HG03521 (cell line): ENCODE results near the gene AQP7.
"Not testable (repeated sequence)": the region's sequence is repeated elsewhere in the genome, so short reads cannot be mapped to it uniquely, and the experiment has no call there.

Source experiments
- ATAC-seq: cut with Tn5 transposase; IDR thresholded peaks from one replicate; pipeline ENCODE4 v1.9.1; 2021; ENCODE audit warnings: mild to moderate bottlenecking, moderate library complexity; ENCODE audit not compliant: unreplicated experiment

AQP7 gene

GRCh38 chr9:33434317-33435105, 32.1 kb upstream of the AQP7 start:
- ATAC-seq: no peak

DNA sequence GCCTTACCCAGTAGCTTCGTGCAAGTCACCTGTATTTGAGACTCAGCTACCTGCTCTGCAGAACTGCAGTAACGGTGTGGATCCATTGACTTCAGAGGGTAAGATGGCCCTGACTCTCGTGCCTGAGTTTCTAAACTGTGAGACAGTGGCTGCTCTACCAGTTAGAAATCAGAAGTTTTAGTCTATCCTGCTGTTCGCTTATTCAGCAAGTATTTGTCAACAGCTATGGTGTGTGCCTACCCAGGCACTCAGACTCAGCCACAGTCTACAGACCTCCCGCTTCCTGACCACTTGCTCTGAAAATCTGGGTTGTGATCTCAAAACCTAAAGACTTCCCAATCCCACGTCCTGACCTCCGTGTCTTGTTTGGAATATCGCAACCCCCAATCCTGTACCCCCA, 31.5 kb upstream of the AQP7 start:
- no peak for ATAC-seq

GRCh38 chr9:33431420-33431819, 29.1 kb upstream of the AQP7 start:
- ATAC-seq: no peak

GRCh38 chr9:33430942-33431341, 28.6 kb upstream of the AQP7 start:
- no peak for ATAC-seq

DNA sequence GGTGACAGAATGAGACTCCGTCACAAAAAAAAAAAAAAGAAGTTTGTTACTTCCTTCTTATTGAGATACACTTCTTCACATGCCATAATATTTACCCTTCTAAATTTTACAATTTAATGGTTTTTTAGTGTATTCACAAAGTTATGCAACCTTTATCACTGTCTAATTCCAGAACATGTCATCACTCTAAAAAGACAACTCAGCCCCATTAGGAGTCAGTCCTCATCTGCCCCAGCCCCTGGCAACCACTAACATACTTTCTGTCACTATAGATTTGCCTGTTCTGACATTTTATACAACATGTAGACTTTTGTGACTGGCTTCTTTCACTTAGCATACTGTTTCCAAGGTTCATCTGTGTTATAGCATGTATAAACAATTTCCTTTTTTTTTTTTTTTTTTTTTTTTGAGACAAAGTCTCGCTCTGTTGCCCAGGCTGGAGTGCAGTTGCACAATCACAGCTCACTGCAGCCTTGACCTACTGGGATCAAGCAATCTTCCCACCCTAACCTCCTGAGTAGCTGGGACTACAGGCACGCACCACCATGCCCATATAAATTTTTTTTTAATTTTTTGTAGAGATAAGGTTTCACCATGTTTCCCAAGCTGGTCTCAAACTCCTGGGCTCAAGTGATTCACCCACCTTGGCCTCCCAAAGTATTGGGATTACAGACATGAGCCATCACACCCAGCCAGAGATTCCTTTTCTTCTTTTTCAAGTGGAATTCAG, 27.1 kb upstream of the AQP7 start:
- no peak for ATAC-seq

GRCh38 chr9:33426843-33427293, 24.5 kb upstream of the AQP7 start:
- ATAC-seq: no peak

DNA sequence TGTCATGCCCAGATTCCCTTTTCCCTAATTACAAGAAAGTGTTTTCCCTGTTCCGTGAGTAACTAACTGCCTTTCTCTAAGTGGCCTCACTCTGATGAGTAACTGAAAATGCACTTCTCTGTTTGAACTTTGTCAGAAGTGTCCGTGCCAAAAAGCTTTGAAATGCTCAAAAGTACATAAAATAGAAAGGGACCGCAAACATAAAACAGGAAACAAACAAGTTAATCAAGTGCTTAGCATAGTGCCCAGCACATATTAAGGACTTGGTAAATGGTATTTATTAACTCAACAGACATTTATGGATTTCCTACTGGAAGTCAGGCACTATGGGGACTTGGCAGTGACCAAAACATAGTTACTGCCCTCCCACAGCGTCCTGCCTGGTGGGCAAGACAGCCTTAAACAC, 22.8 kb upstream of the AQP7 start:
- ATAC-seq: no peak

- ATAC-seq: not testable (repeated sequence)
Measured at GRCh38 chr9:33424492-33424891, 22.1 kb upstream of the AQP7 start.

DNA sequence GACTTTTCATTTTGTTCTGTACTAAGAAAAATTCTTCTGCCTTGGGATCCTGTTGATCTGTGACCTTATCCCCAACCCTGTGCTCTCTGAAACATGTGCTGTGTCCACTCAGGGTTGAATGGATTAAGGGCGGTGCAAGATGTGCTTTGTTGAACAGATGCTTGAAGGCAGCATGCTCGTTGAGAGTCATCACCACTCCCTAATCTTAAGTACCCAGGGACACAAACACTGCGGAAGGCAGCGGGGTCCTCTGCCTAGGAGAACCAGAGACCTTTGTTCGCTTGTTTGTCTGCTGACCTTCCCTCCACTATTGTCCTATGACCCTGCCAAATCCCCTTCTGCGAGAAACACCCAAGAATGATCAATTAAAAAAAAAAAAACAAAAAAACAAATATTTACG, 21.7 kb upstream of the AQP7 start:
- not testable (repeated sequence) for ATAC-seq

DNA sequence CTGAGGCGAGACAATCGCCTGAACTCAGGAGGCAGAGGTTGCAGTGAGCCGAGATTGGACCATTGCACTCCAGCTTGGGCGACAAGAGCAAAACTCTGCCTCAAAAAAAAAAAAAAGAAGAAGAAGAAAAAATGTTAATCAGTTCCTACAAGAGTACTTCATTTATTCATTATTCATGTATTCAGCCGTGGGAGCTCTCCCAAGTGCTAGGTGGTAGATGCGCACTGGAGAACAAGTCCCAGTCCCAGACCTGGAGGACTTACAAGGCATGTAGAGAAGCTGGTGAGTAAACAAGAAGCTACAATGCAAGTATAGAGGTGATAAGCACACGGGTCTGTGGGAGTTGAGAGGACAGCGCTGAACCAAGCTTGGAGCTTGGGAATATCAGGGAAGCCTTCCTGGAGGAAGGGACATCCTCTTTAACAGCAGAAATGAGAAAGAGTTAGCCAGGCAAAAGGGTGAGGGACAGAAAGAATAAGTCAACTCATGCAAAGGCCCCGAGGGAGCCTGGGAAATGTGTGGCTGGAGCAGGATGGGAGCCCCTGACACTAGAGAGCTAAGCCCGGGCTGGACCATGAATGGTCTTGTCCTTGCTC, 17.4 kb upstream of the AQP7 start:
- ATAC-seq: no peak

DNA sequence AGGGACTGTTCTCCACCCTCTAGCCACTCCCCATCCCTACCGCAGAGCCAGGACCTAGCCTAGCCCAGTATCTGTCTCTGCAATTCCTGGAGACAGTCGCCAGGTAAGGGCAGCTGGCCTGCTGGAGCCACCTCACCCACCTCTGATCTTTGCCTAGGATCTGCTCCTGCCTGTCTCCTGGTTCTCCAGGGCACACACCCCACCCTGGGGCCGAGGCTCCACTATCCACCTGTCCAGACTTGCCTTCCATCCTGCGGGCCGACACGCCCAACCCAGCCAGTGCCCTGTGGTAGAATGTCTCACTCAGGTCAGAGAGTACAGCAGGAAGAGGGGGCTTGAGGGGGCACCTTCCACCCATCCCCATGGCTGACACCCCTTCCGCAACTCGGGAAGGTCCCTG, 15.7 kb upstream of the AQP7 start:
- no peak for ATAC-seq

DNA sequence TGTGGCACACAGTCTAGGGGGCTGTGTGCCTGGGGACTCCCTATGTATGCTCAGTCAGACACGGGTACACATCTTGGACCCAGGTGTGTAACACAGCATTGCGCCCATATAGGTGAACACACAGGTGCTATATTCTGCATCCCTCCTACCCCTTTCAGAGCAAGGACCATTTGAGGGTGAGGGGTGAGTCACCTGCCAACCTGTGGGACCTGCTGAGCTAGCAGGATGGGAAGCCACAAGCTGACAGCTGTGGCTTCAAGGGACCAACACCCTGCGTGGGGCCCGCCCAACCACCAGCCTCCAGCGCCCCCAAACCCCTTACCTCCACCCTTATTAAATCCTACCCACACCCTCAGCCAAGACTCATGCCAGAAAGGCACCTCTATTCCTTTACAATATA, 14.6 kb upstream of the AQP7 start:
- no peak for ATAC-seq

- peak; percentile 59 for ATAC-seq
Measured at GRCh38 chr9:33415501-33416038, 13.2 kb upstream of the AQP7 start.

DNA sequence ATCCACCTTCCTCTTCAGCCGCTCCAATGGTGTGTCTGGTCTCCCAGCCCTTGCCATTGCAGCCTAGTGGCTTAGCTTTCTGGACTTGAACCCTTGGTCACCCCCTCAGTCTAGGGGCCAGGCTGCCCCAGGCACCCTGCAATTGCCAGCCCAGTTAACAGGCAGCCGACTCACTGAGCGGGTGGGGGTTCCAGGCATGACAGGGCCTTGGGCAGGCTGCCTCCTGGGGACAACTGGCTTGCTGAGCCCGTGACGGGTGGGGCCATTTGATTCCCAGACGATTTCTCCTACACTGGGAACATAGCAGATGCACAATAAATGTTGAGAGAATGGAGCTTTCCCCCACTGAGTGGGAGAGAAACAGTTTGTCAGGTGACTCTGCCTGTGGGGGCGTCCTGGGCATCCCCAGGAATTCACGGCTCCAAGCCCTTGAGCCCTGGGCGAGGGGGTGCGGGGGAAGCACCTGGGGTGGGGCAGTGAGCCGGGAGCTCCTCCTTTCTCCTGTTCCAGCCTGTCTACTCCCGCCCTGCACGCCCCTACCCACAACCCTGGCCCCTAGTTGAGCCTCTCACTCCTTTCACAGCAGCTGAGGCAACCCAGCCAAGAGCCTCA, 12.6 kb upstream of the AQP7 start:
- no peak for ATAC-seq

DNA sequence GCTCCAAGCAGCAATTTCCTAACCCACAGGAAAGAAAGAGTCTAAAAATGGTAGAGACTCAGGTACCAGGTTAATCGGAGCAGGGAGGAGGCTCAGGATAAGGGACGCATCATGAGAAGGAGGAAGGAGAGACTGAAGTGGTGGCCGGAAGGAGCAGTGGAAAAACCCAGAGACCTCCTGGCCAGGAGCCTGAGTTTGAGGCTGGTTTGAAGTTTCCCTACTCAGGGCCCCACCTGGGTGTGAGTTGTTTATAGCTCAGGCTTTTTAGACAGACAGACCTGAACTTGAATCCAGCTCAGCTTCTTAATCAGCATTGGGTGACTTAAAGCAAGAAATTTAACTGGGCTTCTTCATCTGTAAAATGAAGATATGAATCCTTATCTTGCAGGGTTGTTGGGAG, 11.9 kb upstream of the AQP7 start:
- no peak for ATAC-seq

DNA sequence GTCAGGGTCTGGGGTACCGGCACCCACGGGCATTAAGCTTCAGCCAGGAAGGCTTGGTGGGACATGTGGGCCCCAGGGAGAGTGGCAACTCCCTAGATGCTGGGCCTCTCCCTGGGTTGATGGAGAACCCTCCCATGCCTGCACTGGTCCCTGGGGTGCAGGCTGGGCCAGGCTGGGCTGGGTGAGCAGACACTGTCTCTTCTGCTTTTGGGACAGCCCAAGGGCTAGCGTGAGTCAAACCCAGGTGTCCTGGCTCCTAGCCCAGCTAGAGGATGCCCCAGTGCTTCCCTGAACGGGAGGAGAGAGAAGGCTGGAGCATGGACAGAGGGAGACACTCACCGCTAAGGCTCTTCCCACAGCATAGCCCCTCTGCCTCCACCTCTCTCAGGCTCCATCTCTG, 5.7 kb upstream of the AQP7 start:
- no peak for ATAC-seq

- ATAC-seq: no peak
Measured at GRCh38 chr9:33407061-33407460, 4.7 kb upstream of the AQP7 start.

- no peak for ATAC-seq
Measured at GRCh38 chr9:33404788-33405362, 2.5 kb upstream of the AQP7 start.

GRCh38 chr9:33403941-33404787, 1.8 kb upstream of the AQP7 start:
- no peak for ATAC-seq

GRCh38 chr9:33401809-33402208, 559 bp downstream of the AQP7 start:
- ATAC-seq: not testable (repeated sequence)
